ENCODE data around the gene DCDC1. TPM values are rescaled to one million over a fixed set of nuclear protein-coding genes. Genes with fewer than 3 reads are reported as not detected.

Gene DCDC1
- total RNA-seq, 4 donors from 2014 or later, result 0.34 to 2.7 TPM; not detected in 2

GRCh38 chr11:31109446-31109845, 260.1 kb downstream of the DCDC1 start:
- Histone ChIP-seq H3K36me3 (no peaks in the 10 kb centered on the region), H3K9me3 (no peaks in the 10 kb centered on the region), H3K27ac (no peak overlapping the region), H3K4me3 (no peak overlapping the region), H3K4me1 (peaks cover 6% of the 10 kb centered on the region), H3K27me3 (no peaks in the 10 kb centered on the region)
- DNase-seq (ENCODE audit: low spot score in 2 of 2), result no peak
- TF ChIP-seq CTCF (IDR thresholded peaks at IDR 0.05) (no peak), POLR2AphosphoS5 (IDR thresholded peaks at IDR 0.05) (no peak), POLR2A (IDR thresholded peaks at IDR 0.05) (no peak), EP300 (IDR thresholded peaks at IDR 0.05) (no peak)
- WGBS, result 89% methylated on average over 3 of the region's 3 CpGs

- Histone ChIP-seq H3K4me1 (peaks cover 6% of the 10 kb centered on the region), H3K36me3 (no peaks in the 10 kb centered on the region), H3K27ac (no peak overlapping the region), H3K9me3 (no peaks in the 10 kb centered on the region), H3K27me3 (no peaks in the 10 kb centered on the region), H3K4me3 (no peak overlapping the region)
- TF ChIP-seq EP300 (IDR thresholded peaks at IDR 0.05) (no peak), POLR2A (IDR thresholded peaks at IDR 0.05) (no peak), POLR2AphosphoS5 (IDR thresholded peaks at IDR 0.05) (no peak), CTCF (IDR thresholded peaks at IDR 0.05) (no peak)
- DNase-seq (ENCODE audit: low spot score in 2 of 2), result no peak
- 79% methylated on average over 2 of the region's 2 CpGs for WGBS
These were observed 261.9 kb downstream of the DCDC1 start for GRCh38 chr11:31107649-31108048.

- Histone ChIP-seq H3K27me3 (no peaks in the 10 kb centered on the region), H3K4me1 (peaks cover 6% of the 10 kb centered on the region), H3K4me3 (no peak overlapping the region), H3K9me3 (no peaks in the 10 kb centered on the region), H3K36me3 (no peaks in the 10 kb centered on the region), H3K27ac (no peak overlapping the region)
- TF ChIP-seq CTCF (IDR thresholded peaks at IDR 0.05), result peak; percentile 41 to 43
- no peak for TF ChIP-seq POLR2A (IDR thresholded peaks at IDR 0.05)
- no peak for TF ChIP-seq POLR2AphosphoS5 (IDR thresholded peaks at IDR 0.05)
- DNase-seq (ENCODE audit: low spot score in 2 of 2), result no peak
- WGBS, result 10% methylated on average over 5 of the region's 5 CpGs
These were observed 262.5 kb downstream of the DCDC1 start for GRCh38 chr11:31106968-31107576.

GRCh38 chr11:31106326-31106725, 263.2 kb downstream of the DCDC1 start:
- DNase-seq (ENCODE audit: low spot score in 2 of 2), result no peak
- WGBS, result 34% methylated on average over 3 of the region's 3 CpGs
- Histone ChIP-seq H3K4me3 (no peak overlapping the region), H3K36me3 (no peaks in the 10 kb centered on the region), H3K27me3 (no peaks in the 10 kb centered on the region), H3K9me3 (no peaks in the 10 kb centered on the region), H3K27ac (no peak overlapping the region), H3K4me1 (peaks cover 6% of the 10 kb centered on the region)
- TF ChIP-seq CTCF (IDR thresholded peaks at IDR 0.05), result no peak
- no peak for TF ChIP-seq EP300 (IDR thresholded peaks at IDR 0.05)

GRCh38 chr11:31102875-31103274, 266.7 kb downstream of the DCDC1 start:
- whole genome bisulfite sequencing, result 88% methylated on average over 5 of the region's 5 CpGs
- no peaks in the 10 kb centered on the region for H3K27me3 ChIP-seq
- no peaks in the 10 kb centered on the region for H3K36me3 ChIP-seq
- no peaks in the 10 kb centered on the region for H3K9me3 ChIP-seq
- no peak for DNase-seq (ENCODE audit: low spot score in 2 of 2)
- no peak overlapping the region for H3K4me3 ChIP-seq
- no peak overlapping the region for H3K27ac ChIP-seq
- TF ChIP-seq CTCF (IDR thresholded peaks at IDR 0.05) (no peak), POLR2AphosphoS5 (IDR thresholded peaks at IDR 0.05) (no peak), EP300 (IDR thresholded peaks at IDR 0.05) (no peak), POLR2A (IDR thresholded peaks at IDR 0.05) (no peak)
- peaks cover 6% of the 10 kb centered on the region for H3K4me1 ChIP-seq

Data from suprapubic skin (tissue), 4 donors.